ENCODE data around the gene CD44. TPM values are rescaled to one million over a fixed set of nuclear protein-coding genes. Genes with fewer than 3 reads are reported as not detected.

The CD44 gene
- total RNA-seq, 1 donor from 2014 or later: 1,546 TPM

GRCh38 chr11:35234460-35235156 is 95.6 kb downstream of the CD44 start:
- Mint-ChIP-seq H3K27me3 (no peaks in the 10 kb centered on the region), H3K4me1 (peaks cover 30% of the 10 kb centered on the region), H3K36me3 (ENCODE audit: low read depth) (peaks cover 34% of the 10 kb centered on the region), H3K9me3 (peaks cover 3% of the 10 kb centered on the region), H3K27ac (peak overlapping the region; percentile 42), H3K4me3 (no peak overlapping the region)
- TF ChIP-seq CTCF (IDR thresholded peaks at IDR 0.05): no peak
- ATAC-seq (ENCODE audit: low read depth): peak; percentile 15
- POLR2A ChIA-PET: no interaction called here
- intact Hi-C loops (cut with micrococcal nuclease): no loop called here
- CTCF ChIA-PET: interaction anchor here (2.1 to 4.8 kb wide), 2 partner anchors 238 to 308 kb away, joined by 6 to 22 read pairs; no protein-coding TSS in a partner anchor
- no peak for DNase-seq

- Mint-ChIP-seq H3K36me3 (ENCODE audit: low read depth) (peaks cover 29% of the 10 kb centered on the region), H3K9me3 (peaks cover 3% of the 10 kb centered on the region), H3K27me3 (no peaks in the 10 kb centered on the region), H3K4me3 (no peak overlapping the region), H3K4me1 (peaks cover 30% of the 10 kb centered on the region), H3K27ac (no peak overlapping the region)
- intact Hi-C loops (cut with micrococcal nuclease): no loop called here
- ChIA-PET CTCF (interaction anchor here (2.1 to 4.8 kb wide), 2 partner anchors 238 to 309 kb away, joined by 6 to 22 read pairs; no protein-coding TSS in a partner anchor), POLR2A (no interaction called here)
- DNase-seq (no peak), ATAC-seq (ENCODE audit: low read depth) (no peak)
- TF ChIP-seq CTCF (IDR thresholded peaks at IDR 0.05): no peak
Observed at GRCh38 chr11:35235157-35235468, 96.1 kb downstream of the CD44 start.

GRCh38 chr11:35235498-35235897 is 96.5 kb downstream of the CD44 start:
- ChIA-PET POLR2A (no interaction called here), CTCF (interaction anchor here (1.0 to 4.8 kb wide), 5 partner anchors 76 to 312 kb away, joined by 3 to 22 read pairs (median 4); no protein-coding TSS in a partner anchor)
- H3K4me3 Mint-ChIP-seq: no peak overlapping the region
- no peak for ATAC-seq (ENCODE audit: low read depth)
- no peaks in the 10 kb centered on the region for H3K27me3 Mint-ChIP-seq
- H3K4me1 Mint-ChIP-seq: peaks cover 30% of the 10 kb centered on the region
- peaks cover 25% of the 10 kb centered on the region for H3K36me3 Mint-ChIP-seq (ENCODE audit: low read depth)
- no peak overlapping the region for H3K27ac Mint-ChIP-seq
- intact Hi-C loops (cut with micrococcal nuclease): no loop called here
- TF ChIP-seq CTCF (IDR thresholded peaks at IDR 0.05): no peak
- H3K9me3 Mint-ChIP-seq: peaks cover 3% of the 10 kb centered on the region
- no peak for DNase-seq

GRCh38 chr11:35235936-35236666 is 97.1 kb downstream of the CD44 start:
- Mint-ChIP-seq H3K4me1 (peaks cover 30% of the 10 kb centered on the region), H3K36me3 (ENCODE audit: low read depth) (peaks cover 19% of the 10 kb centered on the region), H3K27me3 (no peaks in the 10 kb centered on the region), H3K9me3 (peaks cover 3% of the 10 kb centered on the region), H3K4me3 (no peak overlapping the region), H3K27ac (peak overlapping the region; percentile 20)
- ATAC-seq (ENCODE audit: low read depth) (peak; percentile 29), DNase-seq (no peak)
- ChIA-PET CTCF (interaction anchor here (0.9 to 4.8 kb wide), 7 partner anchors 24 to 313 kb away, joined by 3 to 22 read pairs (median 3); no protein-coding TSS in a partner anchor), POLR2A (interaction anchor here (0.5 kb wide), 1 partner anchor 64 kb away, joined by 3 read pairs; no protein-coding TSS in a partner anchor)
- intact Hi-C loops (cut with micrococcal nuclease): no loop called here
- TF ChIP-seq CTCF (IDR thresholded peaks at IDR 0.05): no peak

- no peak for TF ChIP-seq CTCF (IDR thresholded peaks at IDR 0.05)
- Mint-ChIP-seq H3K9me3 (peaks cover 3% of the 10 kb centered on the region), H3K27ac (no peak overlapping the region), H3K27me3 (no peaks in the 10 kb centered on the region), H3K4me3 (no peak overlapping the region), H3K4me1 (peaks cover 30% of the 10 kb centered on the region), H3K36me3 (ENCODE audit: low read depth) (peaks cover 14% of the 10 kb centered on the region)
- intact Hi-C loops (cut with micrococcal nuclease): no loop called here
- DNase-seq (no peak), ATAC-seq (ENCODE audit: low read depth) (no peak)
- ChIA-PET POLR2A (interaction anchor here (0.5 kb wide), 1 partner anchor 65 kb away, joined by 3 read pairs; no protein-coding TSS in a partner anchor), CTCF (interaction anchor here (0.9 to 4.8 kb wide), 9 partner anchors 11 to 313 kb away, joined by 3 to 22 read pairs (median 3); no protein-coding TSS in a partner anchor)
Observed at GRCh38 chr11:35236667-35237003, 97.7 kb downstream of the CD44 start.
